HL-60 (cell line): ENCODE results near the gene GSTO1.

Experiments
- CTCF ChIP-seq: IDR thresholded peaks from one replicate; pipeline ENCODE4 v1.5.1; 2011; ENCODE audit warnings: low read length, control low read depth, inconsistent platforms; ENCODE audit not compliant: insufficient read depth
- GABPA ChIP-seq: IDR thresholded peaks from 2 replicates; pipeline ENCODE4 v1.6.1; 2012; ENCODE audit warnings: low read depth
- POLR2AphosphoS5 ChIP-seq: IDR thresholded peaks from 2 replicates; pipeline ENCODE4 v1.6.1; 2012; ENCODE audit warnings: low read depth
- REST ChIP-seq: IDR thresholded peaks from 2 replicates; pipeline ENCODE4 v1.6.1; 2012; ENCODE audit warnings: low read depth; ENCODE audit not compliant: insufficient replicate concordance
- SPI1 ChIP-seq: IDR thresholded peaks from 2 replicates; pipeline ENCODE4 v1.6.1; 2012; ENCODE audit warnings: low read depth, mild to moderate bottlenecking, borderline replicate concordance

GRCh38 chr10:104218751-104219150, 35.9 kb upstream of the GSTO1 start:
- no peak for TF ChIP-seq CTCF
- peak; percentile 72 for TF ChIP-seq POLR2AphosphoS5
- no peak for TF ChIP-seq GABPA
- TF ChIP-seq REST: no peak
- no peak for TF ChIP-seq SPI1
